ENCODE measurements around the gene KCTD16.

GRCh38 chr5:144236499-144236898 lies 65.8 kb downstream of the KCTD16 start:
- TF ChIP-seq, protein P1, sequence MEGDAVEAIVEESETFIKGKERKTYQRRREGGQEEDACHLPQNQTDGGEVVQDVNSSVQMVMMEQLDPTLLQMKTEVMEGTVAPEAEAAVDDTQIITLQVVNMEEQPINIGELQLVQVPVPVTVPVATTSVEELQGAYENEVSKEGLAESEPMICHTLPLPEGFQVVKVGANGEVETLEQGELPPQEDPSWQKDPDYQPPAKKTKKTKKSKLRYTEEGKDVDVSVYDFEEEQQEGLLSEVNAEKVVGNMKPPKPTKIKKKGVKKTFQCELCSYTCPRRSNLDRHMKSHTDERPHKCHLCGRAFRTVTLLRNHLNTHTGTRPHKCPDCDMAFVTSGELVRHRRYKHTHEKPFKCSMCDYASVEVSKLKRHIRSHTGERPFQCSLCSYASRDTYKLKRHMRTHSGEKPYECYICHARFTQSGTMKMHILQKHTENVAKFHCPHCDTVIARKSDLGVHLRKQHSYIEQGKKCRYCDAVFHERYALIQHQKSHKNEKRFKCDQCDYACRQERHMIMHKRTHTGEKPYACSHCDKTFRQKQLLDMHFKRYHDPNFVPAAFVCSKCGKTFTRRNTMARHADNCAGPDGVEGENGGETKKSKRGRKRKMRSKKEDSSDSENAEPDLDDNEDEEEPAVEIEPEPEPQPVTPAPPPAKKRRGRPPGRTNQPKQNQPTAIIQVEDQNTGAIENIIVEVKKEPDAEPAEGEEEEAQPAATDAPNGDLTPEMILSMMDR (IDR thresholded peaks at IDR 0.05 in 8 of 11, conservative IDR thresholded peaks at IDR 0.05 in 3 of 11): no peak
- no peak for TF ChIP-seq POLR2A (IDR thresholded peaks at IDR 0.05)
- TF ChIP-seq POLR2AphosphoS5 (IDR thresholded peaks at IDR 0.05): no peak
